ENCODE results near the gene UBE2V1. TPM values are rescaled to one million over a fixed set of nuclear protein-coding genes. Genes with fewer than 3 reads are reported as not detected.
A peak's percentile ranks its signal among the peaks of the same experiment; 100 is the strongest.

The UBE2V1 gene
- total and polyA plus RNA-seq, 10 of the 15 experiments (the other 5 are each of a cell fraction or from before 2014, with no cell fraction given) = 51.8 to 219 (median 141) TPM

- Histone ChIP-seq H4K20me1 (ENCODE audit: control insufficient read depth, insufficient read depth) (no peaks in the 10 kb centered on the region), H3K27me3 (replicated peaks in 1 of 2; ENCODE audit: control insufficient read depth in 2 of 2, insufficient read depth in 2 of 2, low read length in 1 of 2) (no peaks in the 10 kb centered on the region), H3K4me3 (no peak overlapping the region), H3K4me1 (ENCODE audit: control insufficient read depth, insufficient read depth, low read length) (peaks cover 15% of the 10 kb centered on the region), H3K79me2 (ENCODE audit: control insufficient read depth, insufficient read depth, low read length) (no peaks in the 10 kb centered on the region), H3K9me3 (replicated peaks; ENCODE audit: control insufficient read depth, insufficient read depth, low read length) (no peaks in the 10 kb centered on the region), H3K9ac (ENCODE audit: control insufficient read depth, insufficient read depth, low read length) (no peak overlapping the region), H3K27ac (ENCODE audit: control insufficient read depth, insufficient read depth) (no peak overlapping the region), H2AFZ (ENCODE audit: control insufficient read depth, low read depth, low read length) (no peak overlapping the region), H3K4me2 (ENCODE audit: control insufficient read depth, insufficient read depth) (no peak overlapping the region), H3K36me3 (ENCODE audit: control insufficient read depth in 2 of 2, insufficient read depth in 2 of 2, low read length in 1 of 2) (no peaks in the 10 kb centered on the region)
- ChIA-PET SMC1A (ENCODE audit: uncharacterized antibody, unreplicated experiment) (interaction anchor here (0.8 to 1.1 kb wide), 5 partner anchors 12 to 79 kb away, joined by 3 to 5 read pairs (median 4); no protein-coding TSS in a partner anchor), POLR2A (no interaction called here), CTCF (interaction anchor here (0.6 to 1.7 kb wide), 4 partner anchors 23 to 115 kb away, joined by 3 to 5 read pairs (median 4); no protein-coding TSS in a partner anchor), RAD21 (ENCODE audit: unreplicated experiment) (interaction anchor here (1.1 to 1.6 kb wide), 2 partner anchors 23 to 69 kb away, joined by 4 read pairs; no protein-coding TSS in a partner anchor)
- WGBS (ENCODE audit: insufficient coverage, insufficient replicate concordance, low lambda C conversion rate, missing lambda C conversion rate) = 67% methylated on average over 16 of the region's 16 CpGs
- in situ Hi-C loops (cut with MboI) (no loop called here), intact Hi-C loops (cut with micrococcal nuclease; ENCODE audit: unreplicated experiment) (no loop called here)
- DNase-seq (ENCODE audit: low read depth, low spot score) (no peak), FAIRE-seq (no peak), ATAC-seq (peak; percentile 84)
- TF ChIP-seq TCF12 (IDR thresholded peaks at IDR 0.05; ENCODE audit: low read depth, low read length) (peak; percentile 50; the same call in 1 of the 2 replicates), IRF5 (IDR thresholded peaks at IDR 0.05; ENCODE audit: borderline replicate concordance) (no peak), MYB (IDR thresholded peaks at IDR 0.05; ENCODE audit: borderline replicate concordance, low read depth, low read length) (no peak), TCF3 (IDR thresholded peaks at IDR 0.05; ENCODE audit: borderline replicate concordance, insufficient read depth, low read depth, low read length) (peak; percentile 77), BHLHE40 (IDR thresholded peaks at IDR 0.05; ENCODE audit: borderline replicate concordance in 1 of 2, low read depth in 2 of 2, low read length in 1 of 2) (peak in 1 of 2 experiments; percentile 54; a peak in 2 of 4 replicates), CHD1 (IDR thresholded peaks at IDR 0.05; ENCODE audit: low read depth, low read length) (no peak)
- BruUV-seq (replicated peaks) = no TSS peak
Observed at GRCh38 chr20:50048420-50049166, 64.4 kb downstream of the UBE2V1 start.

Measured in GM12878 (cell line).